ENCODE results near the gene CACNA1F. TPM values are rescaled to one million over a fixed set of nuclear protein-coding genes. Genes with fewer than 3 reads are reported as not detected.

Gene CACNA1F
- total RNA-seq, 1 donor from 2014 or later = not detected

DNA sequence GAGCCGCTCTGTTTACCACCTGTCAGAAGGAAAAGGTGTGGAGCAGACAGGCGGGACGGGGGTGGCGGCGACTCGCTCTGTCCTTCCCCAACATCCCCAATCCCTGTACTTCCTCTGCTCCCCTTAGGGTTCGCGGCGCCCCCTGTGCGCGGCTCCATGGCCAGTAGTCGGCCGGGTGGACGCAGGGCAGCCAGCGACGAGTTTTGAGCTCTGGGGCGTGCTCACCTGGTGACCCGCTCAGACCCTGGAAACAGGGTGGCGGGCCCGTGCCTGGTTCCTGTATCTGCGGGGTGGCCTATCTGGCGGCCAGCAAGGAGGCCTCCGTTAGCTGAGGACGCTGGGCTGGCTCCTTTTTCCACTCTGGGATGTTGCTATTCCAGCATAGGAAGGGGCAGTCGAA, 75.9 kb downstream of the CACNA1F start:
- no peak for DNase-seq (ENCODE audit: low spot score)
- no peak for ATAC-seq

DNA sequence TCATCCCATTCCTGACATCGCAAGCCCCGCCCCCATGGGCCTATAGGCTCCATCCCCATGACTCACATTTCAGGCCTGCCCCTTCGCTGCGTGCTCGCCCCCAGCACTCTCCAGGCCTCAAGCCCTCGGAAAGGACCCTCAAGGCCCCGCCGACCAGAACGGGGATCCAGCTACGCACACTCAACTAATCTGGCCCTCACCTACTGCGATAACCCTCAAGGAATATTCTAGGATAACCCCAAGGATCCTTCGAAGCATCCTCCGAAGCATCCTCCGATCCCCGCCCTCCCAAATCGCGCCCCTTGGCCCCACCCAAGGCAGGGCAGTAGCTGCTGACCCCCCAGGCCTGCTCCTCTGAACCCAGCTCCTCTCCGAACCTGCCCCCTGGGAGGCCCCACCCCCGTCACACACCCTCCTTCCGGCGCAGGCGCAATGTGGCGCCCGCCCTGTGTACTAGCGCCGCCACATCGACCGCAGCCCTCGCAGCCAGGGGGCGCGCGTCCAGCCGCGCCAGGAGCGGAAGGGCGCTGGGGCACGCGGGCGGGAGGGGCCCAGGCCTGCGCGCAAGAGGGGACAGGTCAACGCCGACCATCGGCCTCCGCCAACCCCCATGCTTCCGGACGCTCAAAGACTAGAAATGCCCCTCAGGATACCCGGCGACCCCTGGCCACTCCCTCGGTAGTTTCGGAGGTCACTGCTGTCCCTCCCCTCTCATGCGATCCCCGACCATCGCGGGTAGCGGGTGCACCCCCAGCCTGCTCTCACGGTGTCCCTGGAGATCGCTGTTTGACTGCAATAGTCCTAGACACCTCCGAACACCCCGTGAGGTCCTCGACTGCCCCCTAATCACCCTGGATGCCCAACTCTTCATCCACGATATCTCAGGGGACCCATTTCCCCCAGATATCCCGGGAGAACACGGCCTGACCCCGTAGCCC, 77.0 kb downstream of the CACNA1F start:
- DNase-seq (ENCODE audit: low spot score) (peak; percentile 89), ATAC-seq (peak; percentile 96)

DNA sequence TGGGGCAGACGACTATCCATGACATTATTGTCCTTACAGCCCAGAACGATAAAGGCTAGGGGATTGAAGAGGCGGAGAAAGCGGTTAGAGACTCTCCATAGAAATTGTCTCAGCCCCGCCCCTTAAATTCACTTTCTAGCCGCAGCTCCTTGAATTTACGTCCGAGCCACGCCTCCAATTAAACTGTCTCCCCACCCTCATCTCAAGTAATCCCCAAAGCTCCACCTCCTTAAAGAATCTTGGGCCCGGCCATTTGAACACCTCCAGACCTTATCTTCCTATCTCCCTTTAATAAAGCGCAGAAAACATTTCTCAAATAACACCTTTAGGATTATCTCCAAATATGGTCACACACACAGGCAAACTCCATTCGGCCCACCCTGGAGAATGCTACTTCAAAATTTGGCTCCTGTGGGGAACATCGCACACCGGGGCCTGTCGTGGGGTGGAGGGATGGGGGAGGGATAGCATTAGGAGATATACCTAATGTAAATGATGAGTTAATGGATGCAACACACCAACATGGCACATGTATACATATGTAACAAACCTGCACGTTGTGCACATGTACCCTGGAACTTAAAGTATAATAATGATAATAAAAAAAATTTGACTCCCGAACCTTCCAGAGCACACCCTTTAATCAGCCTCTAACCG, 77.8 kb downstream of the CACNA1F start:
- DNase-seq (ENCODE audit: low spot score) (no peak), ATAC-seq (no peak)

Other genes with a start within 250 kb of the CACNA1F start
- gene GRIPAP1, start 231.1 kb downstream of the CACNA1F start, total RNA-seq = 22.7 TPM
- gene TFE3, start 190.0 kb downstream of the CACNA1F start, total RNA-seq = 16.8 TPM
- gene CCDC120, start 174.3 kb downstream of the CACNA1F start, total RNA-seq = 4.7 TPM
- 5.4 TPM for gene PRAF2, start 159.3 kb downstream of the CACNA1F start, total RNA-seq
- 49.4 TPM for gene WDR45, start 153.5 kb downstream of the CACNA1F start, total RNA-seq
- 11.5 TPM for gene GPKOW, start 109.6 kb downstream of the CACNA1F start, total RNA-seq
- 27.7 TPM for gene MAGIX, start 70.6 kb downstream of the CACNA1F start, total RNA-seq
- 11.7 TPM for gene PLP2, start 61.4 kb downstream of the CACNA1F start, total RNA-seq
- gene PRICKLE3, start 47.0 kb downstream of the CACNA1F start, total RNA-seq = 4.5 TPM
- 0.10 TPM for gene SYP, start 33.1 kb downstream of the CACNA1F start, total RNA-seq
- gene CCDC22, start 2.1 kb upstream of the CACNA1F start, total RNA-seq = 9.5 TPM
- 0.65 TPM for gene FOXP3, start 31.4 kb upstream of the CACNA1F start, total RNA-seq
- 4.2 TPM for gene PPP1R3F, start 36.5 kb upstream of the CACNA1F start, total RNA-seq
- not detected for gene GAGE10, start 70.3 kb upstream of the CACNA1F start, total RNA-seq
- gene GAGE12J, start 88.7 kb upstream of the CACNA1F start, total RNA-seq = 0.73 TPM
- not detected for gene GAGE13, start 98.2 kb upstream of the CACNA1F start, total RNA-seq